DMS53 (cell line): Measurements from ENCODE around the gene EBPL.
"Not testable (repeated sequence)": the region's sequence is repeated elsewhere in the genome, so short reads cannot be mapped to it uniquely, and the experiment has no call there.

Experiments
- DNase-seq: peaks from one replicate; lab custom pipeline; 2025; lab: John Stamatoyannopoulos, UW

Gene EBPL

DNA sequence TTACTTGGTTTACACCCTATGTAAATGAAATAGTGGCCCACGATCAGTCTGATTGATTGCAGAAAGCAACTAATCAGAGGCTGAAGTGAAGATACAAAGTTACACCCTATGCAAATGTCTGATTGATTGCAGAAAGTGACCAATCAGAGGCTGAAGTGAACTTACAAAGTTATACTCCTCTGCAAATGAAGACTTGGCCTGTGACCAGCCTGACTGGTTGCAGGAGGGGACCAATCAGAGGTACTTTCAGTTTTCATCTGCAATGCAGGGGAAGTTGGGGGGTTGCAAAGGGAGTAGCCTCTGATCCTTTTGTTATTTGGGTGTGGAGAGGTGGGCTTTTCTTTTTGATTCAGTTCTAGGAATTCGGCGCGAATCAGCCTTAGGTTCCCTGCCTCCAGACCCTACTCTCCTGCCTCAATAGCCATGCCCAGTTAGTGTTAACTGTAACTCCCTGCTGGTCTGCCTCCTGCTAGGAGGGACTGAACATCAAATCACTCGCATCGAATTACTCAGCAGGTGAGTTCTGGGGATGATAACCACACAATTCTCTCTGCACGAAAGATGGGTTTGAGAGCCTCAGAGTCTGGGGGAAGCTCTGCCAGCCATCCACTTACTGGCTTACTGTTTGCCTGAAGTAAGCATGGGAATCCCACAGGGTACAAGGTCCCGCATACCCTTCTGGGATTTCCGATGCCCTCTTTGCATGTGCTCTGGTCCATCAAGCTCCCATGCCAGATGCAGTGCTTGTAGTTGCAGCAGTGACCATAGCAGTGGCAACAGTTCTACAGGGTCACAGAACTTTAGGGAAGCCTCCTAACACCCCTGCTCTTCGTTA lies 55.5 kb downstream of the EBPL start:
- no peak for DNase-seq

GRCh38 chr13:49633710-49634109 lies 57.6 kb downstream of the EBPL start:
- no peak for DNase-seq

DNA sequence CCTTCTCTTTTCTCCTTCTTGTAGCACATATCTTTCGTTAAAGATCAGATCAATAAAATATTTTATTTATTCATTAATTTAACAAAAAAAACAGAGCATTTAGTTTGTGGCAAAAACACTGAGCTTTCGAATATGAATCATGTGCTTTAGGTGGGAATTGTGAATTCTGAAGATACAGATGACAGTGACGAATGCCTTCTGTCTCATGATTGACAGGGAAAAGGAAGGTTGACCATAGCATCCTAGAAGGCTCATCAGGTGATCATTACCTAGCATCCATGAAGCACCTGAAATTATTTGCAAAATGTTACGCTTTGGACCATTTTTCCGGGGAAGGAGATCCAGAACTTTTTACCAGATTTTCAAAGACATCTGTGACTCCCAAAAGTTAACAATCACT lies 59.1 kb downstream of the EBPL start:
- DNase-seq = no peak

- no peak for DNase-seq
Measured at GRCh38 chr13:49630580-49630979, 60.7 kb downstream of the EBPL start.

DNA sequence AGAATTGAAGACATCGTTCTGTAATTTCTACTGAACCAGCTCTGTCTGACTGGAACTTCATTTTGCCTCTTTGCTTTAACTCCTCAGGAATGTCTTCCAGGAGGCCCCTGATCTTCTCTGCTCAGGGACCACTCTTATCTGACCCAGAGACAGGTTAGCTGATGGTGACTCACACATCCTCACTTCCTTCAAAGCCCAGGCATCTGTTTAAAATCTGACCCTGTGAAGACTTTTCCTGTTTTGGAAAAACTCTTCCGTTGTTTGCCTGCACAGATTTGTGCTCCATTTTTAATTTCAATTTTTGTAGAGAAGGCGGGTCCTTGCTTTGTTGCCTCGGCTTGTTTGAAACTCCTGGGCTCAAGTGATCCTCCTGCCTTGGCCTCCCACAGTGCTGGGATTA lies 61.3 kb downstream of the EBPL start:
- DNase-seq = no peak

GRCh38 chr13:49629196-49629938 lies 61.9 kb downstream of the EBPL start:
- DNase-seq = no peak

DNA sequence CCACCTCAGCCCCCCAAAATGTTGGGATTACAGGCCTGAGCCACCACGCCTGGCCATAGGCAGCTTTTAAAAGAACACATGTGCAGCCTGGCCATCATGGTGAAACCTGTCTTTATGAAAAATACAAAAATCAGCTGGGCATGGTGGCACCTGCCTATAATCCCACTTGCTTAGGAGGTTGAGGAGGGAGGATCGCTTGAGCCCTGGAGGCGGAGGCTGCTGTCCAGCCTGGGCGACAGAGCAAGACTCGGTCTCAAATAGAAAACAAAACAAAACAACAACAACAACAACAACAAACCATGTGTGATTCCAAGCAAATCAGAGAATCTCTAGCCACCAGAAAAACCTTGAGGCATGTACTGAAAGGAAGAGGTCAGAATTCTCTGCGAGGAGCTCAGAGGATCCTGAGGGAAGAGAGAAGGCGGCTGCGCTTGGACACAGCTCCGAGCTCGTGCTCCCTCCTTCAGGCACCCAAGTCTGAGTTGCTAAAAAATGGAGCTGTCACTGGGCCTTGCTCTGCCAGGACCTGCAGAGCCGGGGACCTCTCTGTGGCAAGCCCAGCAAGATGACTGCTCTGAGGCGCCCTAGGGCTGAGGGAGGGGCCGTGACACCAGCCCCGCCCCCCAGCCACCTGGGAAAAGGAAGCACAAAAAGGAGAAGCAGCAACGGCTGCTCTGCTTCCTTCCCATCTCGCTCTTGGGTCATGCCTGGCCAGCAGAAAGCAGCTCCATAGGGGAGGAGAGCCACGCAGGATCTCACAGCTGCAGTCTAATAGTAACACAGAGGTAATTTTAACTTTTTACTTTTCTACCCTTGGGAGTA lies 63.2 kb downstream of the EBPL start, which contains the start of gene ARL11:
TSS of gene ARL11 (plus strand) at position 677 of the 822 bp plus-strand sequence. CDS start 1,941 bp downstream, outside the sequence.
- DNase-seq = no peak

DNA sequence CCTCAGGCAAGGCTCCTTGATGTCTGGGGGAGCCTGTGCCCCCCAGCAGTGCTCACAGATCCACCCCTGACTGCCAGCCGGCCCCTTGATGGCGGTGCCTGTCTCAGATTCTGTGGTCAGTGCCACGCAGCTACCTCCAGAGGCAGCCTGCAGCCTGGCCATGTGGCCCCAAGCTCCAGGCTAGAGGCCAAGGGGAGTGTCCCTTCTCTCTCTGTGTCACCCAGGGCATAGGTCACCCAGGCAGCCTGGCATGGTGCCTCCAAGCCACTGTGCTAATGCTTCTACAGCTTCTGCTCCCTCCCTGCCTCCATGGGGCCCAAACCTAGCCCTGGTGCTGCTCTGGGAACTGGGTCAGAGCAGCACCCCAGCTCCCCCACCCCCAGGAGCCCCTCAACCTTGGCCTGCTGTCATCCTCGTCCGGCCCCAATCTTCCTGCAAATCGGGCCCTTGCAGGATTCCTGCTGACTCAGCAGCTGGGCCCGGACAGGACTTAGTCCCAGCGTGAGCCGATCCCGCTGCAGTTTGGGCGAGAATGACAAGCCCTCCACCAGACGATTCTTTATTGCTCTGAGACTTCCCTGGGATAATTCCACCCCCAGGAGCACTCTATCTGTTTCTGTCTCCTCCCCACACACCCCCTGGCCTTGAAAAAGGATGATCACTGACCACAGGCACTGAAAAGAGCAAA lies 65.8 kb downstream of the EBPL start:
- no peak for DNase-seq

DNA sequence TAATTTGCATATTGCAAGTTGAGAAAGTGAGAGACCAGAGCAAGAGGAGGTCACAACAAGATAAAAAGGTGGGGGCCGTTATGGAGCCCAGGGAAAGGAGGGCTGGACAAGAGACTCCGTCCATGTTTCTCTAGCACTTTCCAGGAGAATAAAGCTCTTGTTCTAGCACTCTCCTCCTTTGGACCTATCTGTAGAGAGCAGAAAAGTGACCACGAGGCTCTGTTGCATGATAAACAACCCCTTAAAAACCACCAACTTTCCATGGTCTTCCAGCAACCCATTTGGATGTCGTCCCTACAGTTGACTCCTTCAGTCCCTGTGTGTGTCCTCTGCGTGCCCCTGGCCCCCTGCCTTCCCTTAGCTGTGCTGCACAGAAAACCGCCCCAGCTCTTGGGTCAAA lies 67.1 kb downstream of the EBPL start:
- no peak for DNase-seq

DNA sequence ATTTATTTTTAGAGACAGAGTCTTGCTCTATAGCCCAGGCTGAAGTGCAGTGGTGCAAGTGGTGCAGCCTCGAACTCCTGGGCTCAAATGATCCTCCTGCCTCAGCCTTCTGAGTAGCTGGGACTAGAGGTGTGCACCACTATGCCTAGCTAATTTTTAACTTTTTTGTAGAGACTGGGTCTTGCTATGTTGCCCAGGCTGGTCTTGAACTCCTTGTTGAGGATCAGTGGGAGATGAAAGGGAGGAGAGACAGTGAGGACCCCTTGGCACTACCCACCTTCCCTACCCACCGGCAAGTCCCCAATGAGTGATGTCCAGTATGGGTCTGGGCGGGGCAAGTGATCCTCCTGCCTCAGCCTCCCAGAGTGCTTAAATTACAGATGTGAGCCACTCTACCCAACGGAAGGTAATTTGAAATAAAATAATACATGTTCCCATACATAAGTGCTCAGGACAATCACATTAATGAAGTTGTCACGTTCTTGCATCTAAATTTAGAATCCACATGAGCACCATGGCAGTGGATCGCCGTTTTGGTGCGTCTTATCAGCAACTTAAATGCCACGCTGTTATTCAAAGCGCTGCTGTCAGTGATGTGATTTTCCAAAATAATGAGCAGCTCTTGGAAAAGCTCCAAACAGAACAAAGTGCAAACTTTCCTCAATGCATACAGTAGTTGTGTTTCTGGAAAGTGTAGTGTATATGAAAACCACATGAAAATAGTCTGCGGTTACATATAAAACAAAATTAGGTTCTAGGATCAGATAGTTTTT lies 68.9 kb downstream of the EBPL start:
- no peak for DNase-seq

- no peak for DNase-seq
Measured at GRCh38 chr13:49620170-49620621, 71.1 kb downstream of the EBPL start.

DNA sequence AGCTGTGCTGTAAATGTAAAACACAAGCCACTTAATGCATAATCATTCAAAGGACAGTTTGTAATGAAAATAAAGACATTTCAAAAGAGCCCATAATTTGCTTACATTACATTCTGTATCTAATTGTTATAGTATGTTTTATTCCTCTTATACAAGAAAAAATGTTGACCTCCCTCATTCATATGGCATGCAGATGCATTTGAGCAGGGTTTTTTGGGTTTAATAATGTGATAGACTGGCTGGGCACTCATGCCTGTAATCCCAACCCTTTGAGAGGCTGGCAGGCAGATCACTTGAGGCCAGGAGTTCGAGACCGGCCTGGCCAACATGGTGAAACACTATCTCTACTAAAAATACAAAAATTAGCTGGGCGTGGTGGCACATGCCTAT lies 74.6 kb downstream of the EBPL start:
- no peak for DNase-seq

DNA sequence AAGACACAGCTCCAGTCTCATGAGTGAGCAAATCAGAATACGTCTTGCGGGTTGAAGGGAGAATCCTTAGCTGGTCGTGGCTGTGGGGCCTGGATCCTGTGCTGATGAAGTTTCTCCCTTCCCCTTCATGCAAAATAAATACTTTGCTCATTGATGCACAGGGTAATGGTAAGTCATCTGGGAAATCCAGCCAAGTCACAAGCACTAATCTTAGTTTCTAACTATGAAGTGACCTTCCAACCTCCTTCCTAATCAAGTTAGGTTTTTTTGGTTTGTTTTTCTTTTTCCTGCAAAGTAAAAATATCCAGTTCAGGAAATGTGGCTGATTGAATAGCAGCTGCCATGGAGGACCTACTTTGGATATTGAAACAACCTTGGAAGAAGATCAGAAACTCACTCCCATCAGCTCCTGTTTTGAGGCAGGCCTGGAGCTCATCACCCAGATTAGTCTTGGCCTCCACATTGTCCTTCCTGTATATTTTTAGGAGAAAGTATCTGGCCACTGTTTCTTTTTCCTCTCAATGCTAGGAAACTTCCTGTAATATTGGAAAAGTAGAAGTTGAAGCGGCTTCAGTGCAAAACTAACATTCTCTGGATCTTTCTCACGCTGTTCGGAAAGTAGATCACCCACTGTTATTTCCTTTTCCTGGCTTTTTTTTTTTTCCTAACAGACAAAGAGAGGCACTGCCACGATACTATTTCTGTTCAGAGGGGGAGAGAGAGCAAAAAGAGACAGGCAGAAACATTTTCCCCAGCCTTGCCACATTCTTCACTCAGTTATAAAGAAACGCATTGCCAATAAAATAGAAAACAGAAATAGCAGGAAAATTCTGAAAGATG lies 75.2 kb downstream of the EBPL start:
- no peak for DNase-seq

DNA sequence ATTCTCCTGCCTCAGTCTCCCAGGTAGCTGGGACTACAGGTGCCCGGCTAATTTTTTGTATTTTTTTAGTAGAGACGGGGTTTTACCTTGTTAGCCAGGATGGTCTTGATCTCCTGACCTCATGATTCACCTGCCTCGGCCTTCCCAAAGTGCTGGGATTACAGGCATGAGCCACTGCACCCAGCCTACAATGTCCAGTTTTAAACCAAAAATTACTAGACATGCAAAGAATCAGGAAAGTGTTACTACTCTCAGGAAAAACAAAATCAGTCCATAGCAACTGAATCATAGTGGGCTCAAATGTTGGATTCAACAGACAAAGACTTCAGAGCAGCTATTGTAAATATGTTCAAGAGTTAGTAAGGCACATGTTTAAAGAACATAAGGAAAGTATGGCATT lies 79.2 kb downstream of the EBPL start:
- not testable (repeated sequence) for DNase-seq
